HG03108 (cell line): Measurements from ENCODE around the gene KIAA1191.
"Not testable (repeated sequence)": the region's sequence is repeated elsewhere in the genome, so short reads cannot be mapped to it uniquely, and the experiment has no call there.

Source experiments
- ATAC-seq: cut with Tn5 transposase; IDR thresholded peaks from one replicate; pipeline ENCODE4 v1.9.1; 2021; ENCODE audit warnings: moderate library complexity; ENCODE audit not compliant: unreplicated experiment

KIAA1191 gene

DNA sequence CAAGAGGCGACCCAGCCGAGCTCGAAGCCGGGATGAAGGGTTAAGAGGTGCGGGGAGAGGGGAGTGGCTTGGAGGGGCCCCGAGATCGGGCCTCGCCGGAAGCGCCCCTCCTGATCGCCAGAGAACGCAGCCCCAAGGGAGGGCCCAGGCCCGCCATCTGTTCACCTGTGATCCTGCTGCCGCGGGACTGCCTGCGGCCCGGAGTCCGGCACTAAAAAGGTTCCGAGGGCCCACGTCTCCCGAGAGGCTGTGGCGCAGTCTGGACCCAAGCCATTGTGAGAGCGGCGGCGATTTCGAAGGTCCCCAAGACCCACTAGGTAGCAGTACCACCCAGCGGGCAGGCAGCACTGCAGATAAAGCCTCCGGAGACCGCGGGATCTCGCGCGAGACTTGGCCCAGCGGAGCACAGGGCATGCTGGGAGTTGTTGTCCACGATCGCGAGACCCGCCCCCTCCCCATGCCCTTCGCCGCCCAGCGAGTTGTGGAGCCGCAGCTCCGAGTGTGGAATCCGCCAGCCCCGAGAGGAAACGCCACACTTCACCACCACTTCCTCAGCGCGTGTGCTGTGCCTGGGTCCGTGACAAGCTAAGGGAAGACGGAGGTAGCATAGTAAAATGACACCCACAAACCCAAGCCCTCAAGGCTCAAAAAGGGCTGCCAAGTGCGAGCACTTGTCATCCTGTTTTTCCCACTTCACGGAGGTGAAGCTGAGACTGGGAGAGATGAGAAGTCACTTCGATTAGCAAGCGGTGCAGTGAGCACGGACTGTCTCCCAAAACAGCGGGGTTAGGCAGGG, at the start of gene KIAA1191:
TSS of gene KIAA1191 (minus strand) at position 328 of the 796 bp plus-strand sequence. CDS start 2,256 bp downstream, outside the sequence.
- peak; percentile 92 for ATAC-seq

DNA sequence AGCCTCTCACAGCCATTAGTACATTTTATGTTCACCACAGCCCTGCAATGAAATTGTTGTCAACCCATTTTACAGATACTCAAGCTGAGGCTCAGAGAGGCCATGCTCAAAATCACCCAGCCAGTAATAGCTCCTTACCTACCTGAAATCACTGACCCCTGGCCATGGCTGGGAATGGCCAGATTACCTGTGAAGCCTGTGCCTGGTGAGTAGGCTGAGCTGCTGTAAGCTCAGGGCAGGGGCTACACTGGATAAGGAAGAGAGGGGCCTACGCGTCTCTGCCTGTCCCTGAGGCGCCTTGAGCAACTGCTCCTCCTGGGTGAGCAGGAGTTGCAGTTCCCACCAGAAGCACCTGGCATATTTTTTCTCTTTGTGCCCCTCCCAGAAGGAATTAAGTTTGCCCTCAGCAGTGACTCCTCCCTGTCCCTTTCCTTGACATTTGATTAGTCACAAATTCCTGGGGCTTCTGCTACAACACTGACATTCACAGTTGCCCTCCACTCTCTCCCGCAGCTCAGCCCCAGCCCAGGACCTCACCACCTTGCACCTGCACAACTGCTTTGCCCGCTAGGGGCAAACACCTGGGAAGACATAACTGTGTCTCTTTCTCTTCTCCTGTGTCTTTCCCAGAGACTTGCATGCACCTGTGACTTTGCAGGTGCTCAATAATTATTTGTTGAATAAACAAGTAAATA, 49.1 kb upstream of the KIAA1191 start:
- no peak for ATAC-seq

- ATAC-seq: no peak
Observed at GRCh38 chr5:176409765-176410164, 48.2 kb upstream of the KIAA1191 start.

DNA sequence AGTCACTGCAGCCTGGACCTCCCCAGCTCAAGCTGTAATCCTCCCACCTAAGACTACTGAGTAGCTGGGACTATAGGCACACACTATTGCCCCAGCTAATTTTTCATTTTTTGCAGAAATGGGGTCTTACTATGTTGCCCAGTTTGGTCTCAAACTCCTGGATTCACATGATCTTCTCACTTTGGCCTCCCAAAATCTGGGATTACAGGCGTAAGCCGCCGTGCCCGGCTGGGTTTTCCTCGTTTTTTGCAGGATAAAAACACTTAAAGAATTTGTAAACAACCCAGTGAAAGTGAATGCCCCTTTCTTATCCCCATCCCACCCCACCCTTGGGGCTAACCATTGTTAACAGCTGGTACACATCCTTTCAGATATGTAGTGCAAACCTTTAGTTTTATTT, 47.0 kb upstream of the KIAA1191 start:
- ATAC-seq: no peak

GRCh38 chr5:176408252-176408573, 46.6 kb upstream of the KIAA1191 start:
- not testable (repeated sequence) for ATAC-seq

GRCh38 chr5:176407456-176408251, 46.1 kb upstream of the KIAA1191 start:
- no peak for ATAC-seq

DNA sequence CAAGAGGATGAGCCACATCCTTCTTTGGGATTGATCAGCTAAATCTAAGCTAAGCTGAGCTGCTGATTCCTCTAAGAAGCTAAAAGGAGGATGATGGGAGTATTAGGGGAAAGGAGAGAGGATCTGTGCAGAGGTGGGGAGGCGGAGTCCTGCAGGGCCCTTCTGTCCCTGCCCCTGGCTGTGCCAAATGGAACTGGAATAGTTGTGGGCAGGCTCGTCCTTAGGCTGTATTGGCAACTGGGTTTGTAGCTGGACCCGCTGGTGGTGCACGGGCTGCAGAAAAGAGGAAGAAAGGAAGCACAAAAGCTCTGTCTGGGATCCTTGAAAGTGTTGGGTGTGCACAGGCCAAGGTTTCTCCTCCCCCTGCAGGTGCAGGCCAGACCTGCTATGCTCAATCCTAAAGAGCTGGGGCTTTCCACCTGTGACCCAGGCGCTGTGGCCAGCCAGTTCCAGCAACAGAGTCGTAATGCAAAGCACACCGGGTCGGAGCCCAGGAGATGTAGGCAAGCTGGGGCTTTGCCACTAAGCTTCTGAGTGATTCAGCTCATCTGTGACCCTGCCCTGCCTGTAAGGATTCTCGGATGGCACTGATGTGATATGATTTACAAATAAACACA, 45.0 kb upstream of the KIAA1191 start:
- no peak for ATAC-seq

DNA sequence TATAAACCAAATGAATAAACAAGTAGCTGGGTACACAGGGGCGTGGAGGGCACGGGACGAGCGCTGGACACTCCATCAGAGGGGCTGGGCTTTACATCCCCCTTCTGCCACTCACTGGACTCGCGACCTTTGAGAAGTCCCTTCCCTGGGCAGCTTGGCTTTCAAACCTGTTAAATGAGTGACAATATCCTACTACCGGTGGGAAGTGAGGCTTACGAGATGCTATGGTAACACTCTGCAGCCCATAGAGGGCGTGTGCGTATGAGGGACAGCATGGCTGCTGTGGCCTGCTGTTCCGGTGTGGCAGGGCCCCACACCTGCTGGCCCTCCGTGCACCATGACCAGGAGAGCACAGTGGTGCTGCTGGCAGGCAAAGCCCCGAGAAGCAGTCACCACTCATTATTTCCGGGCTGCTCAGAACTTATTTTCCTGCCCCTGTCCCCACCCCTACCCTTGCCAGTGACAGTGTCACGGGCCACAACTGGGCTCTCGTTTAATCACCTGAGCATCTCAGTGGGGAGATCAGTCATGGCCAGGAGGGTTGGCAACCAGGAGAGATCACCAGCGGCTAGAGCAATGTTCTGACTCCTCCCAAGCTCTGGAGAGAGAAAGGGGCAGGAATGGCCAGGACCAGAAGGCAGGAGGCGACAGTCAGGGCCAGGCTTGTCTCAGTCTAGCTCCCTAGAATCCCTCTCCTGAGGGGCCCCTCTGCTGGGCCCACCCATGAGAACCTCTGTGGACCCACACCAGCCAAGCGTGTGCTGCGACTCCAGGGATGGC, 44.3 kb upstream of the KIAA1191 start:
- ATAC-seq: no peak

- no peak for ATAC-seq
Observed at GRCh38 chr5:176401281-176402205, 40.0 kb upstream of the KIAA1191 start.

GRCh38 chr5:176400382-176401156, 39.0 kb upstream of the KIAA1191 start:
- no peak for ATAC-seq

- no peak for ATAC-seq
Observed at GRCh38 chr5:176397736-176398420, 36.3 kb upstream of the KIAA1191 start.

DNA sequence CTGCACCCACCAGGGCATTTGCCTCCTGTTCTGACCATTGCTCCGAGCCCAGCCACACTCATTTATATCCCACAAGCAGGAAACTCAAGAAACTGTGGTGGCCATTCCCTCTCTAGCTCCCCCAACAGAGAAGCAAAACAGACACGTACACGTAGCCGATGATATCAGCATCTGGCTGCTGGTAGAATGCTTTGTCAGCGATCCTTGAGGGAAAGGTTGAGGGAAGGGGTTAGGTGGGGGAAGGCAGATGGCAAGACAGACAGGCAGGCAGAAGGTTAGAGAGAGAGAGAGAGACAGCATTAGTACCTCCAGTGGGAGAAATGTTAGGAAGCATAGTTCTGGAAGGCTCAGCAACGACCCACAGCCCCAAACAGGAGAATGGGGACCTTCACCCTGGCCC, 34.8 kb upstream of the KIAA1191 start:
- ATAC-seq: no peak

- ATAC-seq: no peak
Observed at GRCh38 chr5:176394881-176395675, 33.5 kb upstream of the KIAA1191 start.

DNA sequence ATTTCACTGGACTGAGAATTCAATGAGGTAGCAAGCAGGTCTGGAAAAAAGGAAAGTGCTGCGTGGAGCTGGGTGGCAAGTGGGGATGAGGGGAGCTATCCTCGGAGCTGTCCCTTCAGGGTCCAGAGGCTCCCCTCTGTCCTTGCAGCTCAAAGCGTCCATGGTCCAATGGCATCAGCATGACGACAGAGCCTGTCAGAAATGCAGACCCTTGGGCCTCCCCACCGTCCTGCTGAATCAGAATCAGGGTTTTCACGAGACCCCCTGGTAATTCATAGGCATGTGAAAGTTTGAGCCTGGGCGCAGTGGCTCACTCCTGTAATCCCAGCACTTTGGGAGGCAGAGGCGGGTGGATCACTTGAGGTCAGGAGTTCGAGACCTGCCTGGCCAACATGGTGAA, 32.5 kb upstream of the KIAA1191 start:
- ATAC-seq: no peak

DNA sequence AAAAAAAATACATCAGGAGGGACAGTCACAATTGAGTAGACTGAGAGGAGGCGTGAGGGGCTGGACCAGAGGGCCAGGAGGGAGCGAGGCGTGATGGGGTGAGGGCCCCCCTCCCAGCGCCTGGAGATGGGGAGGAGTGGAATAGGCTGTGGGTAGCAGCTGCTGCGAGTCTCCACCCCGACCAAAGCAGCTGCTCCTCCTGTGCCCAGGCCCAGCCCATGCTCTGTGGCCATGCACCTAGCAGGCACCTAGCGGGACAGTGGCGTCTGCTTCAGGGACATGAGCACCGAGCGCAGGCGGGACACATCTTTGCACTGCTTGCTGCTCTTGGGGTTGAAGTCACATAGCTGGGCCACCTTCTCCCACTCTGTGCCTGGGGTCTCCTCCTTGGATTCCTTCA, 31.0 kb upstream of the KIAA1191 start:
- no peak for ATAC-seq

DNA sequence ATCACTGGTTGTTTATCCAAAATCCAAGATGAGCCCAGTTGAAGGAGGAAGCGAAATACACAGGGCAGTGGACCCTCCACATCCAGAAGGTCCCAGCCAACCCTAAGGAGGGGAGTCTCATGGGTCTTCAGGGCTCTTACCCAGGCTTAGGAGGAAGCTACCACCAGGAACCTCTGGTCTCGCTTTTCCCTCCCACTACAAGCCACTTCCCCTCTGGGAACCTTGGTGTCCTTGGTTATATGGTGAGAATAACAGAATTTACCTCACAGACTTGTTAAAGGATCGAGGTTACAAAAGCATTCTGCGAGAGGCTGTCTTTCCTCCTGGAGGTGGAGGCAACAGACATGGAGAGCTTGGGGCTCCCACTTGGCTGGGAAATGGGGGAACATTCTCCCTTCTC, 30.4 kb upstream of the KIAA1191 start:
- ATAC-seq: no peak

DNA sequence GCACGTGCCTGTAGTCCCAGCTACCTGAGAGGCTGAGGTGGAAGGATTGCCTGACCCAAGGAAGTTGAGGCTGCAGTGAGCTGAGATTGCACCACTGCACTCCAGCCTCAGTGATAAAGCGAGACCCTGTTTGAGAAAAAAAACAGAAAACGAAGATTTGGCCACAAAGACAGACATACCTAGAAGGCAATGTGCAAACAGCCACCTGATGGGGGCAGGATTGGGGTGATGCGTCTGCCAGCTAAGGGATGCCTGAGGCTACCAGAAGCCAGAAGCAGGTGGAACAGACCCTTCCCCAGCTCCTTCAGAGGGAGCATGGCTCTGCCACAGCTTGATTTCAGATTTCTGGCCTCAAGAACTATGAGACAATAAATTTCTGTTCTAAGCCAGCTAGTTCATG, 29.9 kb upstream of the KIAA1191 start:
- no peak for ATAC-seq
